SH-SY5Y (cell line): ENCODE data around the gene KDM4D.

Experiments
- GATA2 ChIP-seq: IDR thresholded peaks from 2 replicates; pipeline ENCODE4 v1.6.1; 2011; ENCODE audit warnings: mild to moderate bottlenecking, low read depth, low read length
- GATA3 ChIP-seq: IDR thresholded peaks from 2 replicates; pipeline ENCODE4 v1.6.1; 2011; ENCODE audit warnings: low read depth, mild to moderate bottlenecking, low read length, moderate library complexity

The KDM4D gene

DNA sequence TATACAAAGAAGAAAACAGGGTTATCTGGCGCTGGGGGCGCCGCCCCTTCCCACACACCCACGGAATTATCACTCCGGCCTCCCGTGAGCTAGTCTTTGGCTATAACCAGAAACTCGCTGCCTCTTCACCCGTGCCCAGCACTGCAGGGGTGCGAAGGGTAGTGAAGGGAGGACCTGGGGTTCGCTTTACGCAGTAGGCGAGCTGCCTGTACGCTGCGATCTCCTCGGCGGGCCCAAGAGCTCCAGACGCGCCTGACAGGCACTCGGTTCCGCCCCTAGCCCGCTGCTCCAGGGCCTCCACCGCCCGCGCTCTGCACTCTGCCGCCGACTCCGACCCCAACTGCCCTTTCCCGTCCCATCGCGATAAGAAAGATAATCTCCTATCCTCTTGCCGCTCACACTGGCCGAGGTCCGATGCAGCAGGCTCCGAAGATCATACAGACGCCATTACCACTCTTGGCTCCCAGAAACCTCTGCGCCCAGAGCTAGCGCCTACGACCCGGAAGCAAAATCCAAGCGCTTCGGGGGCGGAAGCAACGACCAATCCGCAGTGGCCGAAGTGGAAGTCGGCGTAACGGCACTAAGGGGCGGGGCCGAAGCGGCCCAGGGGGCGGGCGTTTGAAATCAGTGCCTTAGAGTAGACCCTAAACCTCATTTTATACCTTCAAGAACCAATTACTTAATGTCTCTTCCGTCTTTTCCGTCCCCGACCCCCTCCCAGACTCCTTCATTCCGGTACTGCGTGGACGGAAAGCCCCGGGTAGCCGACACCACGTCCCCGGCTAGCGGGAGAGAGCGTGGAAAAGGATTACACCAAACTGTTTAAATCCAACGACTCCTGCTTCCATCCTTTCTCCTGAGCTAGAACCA is at the start of gene KDM4D, which contains the start of gene CWC15:
Gene KDM4D, plus strand, starts transcription at position 611 of the 870 bp plus-strand sequence. CDS start 23,664 bp downstream, outside the sequence.
Gene CWC15, minus strand, starts transcription at position 458 of the 870 bp plus-strand sequence. CDS start 1,371 bp downstream, outside the sequence.
- no peak for TF ChIP-seq GATA2
- TF ChIP-seq GATA3: no peak

DNA sequence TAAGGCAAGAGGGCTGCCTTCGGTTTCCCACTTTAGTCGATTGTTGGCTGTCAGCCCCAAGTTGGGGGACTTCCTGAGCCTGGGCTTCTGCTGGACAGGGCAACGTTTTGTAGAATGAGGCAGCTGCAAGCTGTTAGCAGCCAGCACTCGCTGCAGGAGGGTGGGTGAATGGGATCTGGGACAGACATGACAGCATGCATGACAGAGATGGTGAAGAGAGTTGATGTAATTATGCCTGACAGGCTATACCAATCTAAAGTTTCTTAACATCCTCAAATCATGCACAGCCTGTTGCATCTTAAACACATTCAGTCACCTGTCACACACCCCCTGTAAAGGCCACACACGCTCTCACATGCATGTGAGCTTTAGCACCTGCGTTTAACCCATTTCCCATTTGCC is 49.3 kb upstream of the KDM4D start:
- no peak for TF ChIP-seq GATA3
- no peak for TF ChIP-seq GATA2

DNA sequence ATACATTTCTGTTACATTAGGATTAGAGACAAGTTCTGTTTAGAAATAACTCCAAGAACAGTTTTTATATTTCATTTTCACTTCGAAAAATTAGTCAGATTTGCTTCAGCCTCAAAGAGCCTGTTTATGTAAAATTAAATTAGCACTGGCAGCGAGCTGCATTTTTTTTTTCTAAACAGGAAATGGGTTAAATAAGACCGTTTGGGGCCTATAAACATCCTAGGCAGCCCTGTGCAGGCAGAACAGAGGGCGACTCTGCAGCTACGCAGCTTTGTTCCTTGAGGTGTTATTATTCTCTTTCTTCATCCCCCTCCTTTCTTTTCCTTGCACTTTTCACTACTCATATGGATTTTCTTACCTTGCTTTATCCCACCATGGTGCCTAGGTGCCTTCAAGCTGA is 48.9 kb upstream of the KDM4D start:
- TF ChIP-seq GATA2: no peak
- TF ChIP-seq GATA3: no peak

DNA sequence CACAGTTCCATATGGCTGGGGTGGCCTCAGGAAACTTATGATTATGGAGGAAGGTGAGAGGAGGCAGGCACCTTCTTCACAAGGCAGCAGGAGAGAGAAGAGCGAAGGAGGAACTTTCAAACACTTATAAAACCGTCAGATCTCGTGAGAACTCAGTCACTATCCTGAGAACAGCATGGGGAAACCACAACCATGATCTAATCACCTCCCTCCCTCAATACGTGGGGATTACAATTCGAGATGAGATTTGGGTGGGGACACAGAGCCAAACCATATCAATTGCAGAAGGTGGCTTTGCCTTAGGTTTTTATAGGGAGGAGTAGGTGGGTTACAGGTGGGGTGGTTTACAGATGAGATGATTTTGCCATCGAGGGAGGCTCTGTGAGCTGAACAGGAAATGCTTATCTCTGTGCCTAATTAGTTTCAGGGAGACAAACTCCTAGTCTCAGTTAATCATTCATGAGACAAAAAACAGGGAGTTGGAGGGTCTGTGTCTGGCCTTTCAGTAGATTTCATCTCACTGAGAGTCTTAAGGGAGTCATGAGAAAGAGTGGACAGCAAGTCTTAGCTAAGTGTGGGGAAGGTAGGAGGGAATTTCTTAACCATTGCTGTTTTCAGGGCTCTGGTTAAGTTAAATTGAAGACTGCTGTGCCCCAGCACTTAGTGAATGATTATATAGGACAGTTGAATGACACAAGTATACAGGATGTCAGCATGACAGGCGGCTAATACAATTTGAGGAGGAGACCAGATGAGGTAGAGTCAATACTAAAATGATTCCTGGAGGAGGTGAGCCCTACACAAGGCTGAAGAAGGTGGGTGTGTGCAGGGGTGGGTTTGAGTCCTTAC is 47.9 kb upstream of the KDM4D start:
- TF ChIP-seq GATA2 (no peak), GATA3 (no peak)

DNA sequence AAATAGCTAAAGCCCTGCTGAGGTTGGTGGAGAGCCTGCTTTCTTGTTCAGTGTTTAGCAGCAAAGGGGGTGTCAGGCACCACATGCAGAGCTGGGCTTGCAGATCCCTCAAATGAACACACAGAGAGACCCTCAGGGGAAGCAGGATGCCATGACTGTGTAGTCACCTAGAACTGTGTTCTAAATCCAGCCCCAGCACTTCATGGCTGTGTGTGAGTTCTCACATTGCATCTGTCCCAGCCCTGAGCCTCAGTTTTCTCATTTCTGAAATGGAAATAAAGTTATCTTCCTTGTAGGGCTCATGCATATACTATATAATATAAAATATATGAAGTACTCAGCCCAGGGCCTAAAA is 47.3 kb upstream of the KDM4D start:
- no peak for TF ChIP-seq GATA2
- no peak for TF ChIP-seq GATA3

DNA sequence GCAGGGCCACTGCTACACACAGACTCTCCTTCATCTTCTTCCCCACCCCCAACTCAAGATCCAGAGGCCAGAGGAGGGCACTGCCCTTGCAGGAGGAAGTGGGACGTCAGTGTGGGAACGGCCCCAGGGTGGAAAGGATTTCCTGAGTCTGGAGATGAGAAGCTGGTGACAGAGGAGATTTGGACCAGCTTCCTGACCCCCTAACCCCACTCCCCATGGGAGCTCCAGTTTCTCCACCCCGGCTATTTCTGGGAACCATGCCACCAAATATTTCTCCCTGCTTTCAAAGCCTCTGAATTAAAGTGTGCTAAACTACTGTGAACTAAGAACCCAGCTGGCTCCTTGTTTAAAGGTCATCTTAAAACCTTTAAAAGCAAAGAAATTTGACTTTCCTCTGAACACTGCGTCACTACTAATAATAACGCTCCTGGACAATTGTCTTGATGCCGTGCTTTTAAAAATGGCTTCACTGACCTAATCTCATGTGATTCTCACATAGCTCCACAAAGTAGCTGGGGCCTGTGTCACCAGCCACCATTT is 46.7 kb upstream of the KDM4D start:
- TF ChIP-seq GATA3: no peak
- no peak for TF ChIP-seq GATA2

DNA sequence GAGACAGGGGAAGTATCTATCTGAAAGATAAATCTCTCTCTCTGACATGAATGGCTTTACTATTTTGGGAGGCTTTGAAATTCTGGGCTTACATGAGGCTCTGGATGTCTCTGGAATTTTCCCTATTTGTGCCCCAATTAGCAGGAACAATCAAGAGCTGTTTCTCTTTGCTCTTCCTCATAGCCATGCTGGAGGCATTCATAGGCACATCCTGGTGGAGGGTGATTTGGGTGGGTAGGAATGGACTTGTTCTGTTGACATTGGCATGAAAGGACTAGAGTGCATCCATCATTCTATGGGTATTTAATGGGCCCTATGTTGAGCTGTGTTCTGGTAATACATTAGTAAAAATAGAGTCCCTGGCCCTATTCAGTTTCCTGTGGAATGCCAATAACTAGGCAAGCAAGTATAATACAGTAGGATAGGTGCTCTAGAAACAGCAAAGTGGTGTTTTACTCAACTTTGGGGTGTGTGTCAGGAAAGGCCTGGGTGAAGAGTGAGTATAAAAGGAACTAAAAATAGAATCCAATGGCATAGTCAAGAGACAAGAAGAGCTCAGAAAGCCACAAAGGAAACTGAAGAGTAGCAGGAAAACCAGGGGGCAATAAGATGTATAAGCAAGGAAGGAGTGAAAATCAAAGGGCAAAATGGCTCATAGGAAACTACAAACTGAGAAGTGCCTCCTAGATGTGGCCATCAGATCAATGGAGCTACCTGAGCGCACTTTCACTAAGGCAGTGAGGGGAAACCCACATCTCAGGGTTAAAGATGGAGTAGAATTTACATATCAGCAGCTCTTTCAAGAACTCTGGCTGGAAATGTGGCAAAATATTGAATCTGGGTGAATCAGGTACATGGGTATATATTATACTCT is 45.2 kb upstream of the KDM4D start:
- TF ChIP-seq GATA3 (no peak), GATA2 (no peak)

DNA sequence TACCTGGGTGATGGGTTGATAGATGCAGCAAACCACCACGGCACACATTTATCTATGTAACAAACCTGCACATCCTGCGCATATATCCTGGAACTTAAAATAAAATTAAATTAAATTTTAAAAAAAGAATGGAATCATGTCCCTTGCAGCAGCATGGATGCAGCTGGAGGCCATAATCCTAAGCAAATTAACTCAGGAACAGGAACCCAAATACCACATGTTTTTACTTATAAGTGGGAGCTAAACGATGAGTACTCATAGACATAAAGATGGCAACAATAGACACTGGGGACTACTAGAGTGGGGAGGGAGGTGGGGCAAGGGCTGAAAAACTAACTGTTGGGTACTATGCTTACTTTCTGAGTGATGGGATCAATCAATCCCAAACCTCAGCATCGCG is 41.0 kb upstream of the KDM4D start:
- TF ChIP-seq GATA3 (no peak), GATA2 (no peak)

DNA sequence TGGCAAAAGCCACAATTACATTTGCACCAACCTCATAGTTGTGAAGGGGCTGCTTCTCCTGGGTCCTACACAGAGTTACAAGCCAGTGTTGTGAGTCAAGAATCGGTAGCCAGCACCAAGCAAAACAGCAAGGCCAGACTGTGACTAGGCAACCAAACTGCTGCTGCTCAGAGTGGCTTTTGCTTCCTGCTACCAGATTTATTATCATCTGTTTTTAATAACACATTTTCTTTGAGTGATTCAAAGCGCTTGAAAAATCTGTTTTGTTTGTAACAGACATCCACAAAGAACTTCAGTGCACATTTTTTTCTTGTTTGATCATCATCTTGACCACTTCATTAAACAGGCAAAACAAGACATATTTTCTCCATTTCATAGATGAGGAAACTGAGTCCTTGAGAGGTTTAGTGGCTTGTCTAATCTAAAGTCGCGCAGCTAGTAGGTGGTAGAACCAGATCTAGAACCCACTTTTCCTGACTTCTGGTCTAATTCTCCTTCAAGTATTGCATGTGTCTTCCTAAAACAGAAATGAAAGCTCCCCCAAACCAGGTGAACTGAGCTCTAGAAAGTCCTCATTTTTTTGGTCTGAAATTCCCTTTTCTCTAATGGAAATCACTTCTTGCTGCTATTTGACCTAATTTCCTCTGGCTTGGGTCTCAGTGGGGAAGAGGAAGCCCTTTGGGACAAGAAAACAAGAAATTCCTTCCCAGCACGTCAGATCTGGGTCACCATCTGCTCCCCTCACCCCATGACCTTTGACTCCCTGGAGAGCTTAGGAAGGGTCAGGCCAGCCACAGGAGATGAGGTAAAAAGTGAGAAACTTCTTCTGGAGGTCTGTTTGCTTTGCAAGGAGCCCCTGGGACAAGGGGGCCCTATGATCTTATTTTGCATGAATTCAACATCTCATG is 40.0 kb upstream of the KDM4D start:
- TF ChIP-seq GATA3: no peak
- no peak for TF ChIP-seq GATA2

DNA sequence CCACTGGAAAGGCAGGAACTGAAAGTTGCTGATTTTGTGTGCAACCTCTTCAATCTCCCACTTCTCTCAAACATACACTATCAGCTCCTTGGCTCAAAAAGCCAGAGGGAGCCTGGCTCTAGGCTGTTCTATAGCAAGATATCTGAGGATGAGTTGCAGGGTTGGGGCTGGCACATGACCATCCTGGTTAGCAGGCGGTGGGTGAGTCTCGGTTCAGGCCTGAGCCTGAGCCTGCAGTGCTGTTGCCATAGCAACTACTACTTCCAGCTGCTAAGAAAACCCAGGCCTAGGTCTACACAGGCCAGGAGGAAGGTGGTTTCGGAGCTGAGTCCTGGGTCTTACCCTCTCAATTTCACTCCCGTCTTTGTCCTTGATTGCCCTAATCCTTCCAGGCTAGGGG is 39.1 kb upstream of the KDM4D start:
- no peak for TF ChIP-seq GATA3
- TF ChIP-seq GATA2: no peak

DNA sequence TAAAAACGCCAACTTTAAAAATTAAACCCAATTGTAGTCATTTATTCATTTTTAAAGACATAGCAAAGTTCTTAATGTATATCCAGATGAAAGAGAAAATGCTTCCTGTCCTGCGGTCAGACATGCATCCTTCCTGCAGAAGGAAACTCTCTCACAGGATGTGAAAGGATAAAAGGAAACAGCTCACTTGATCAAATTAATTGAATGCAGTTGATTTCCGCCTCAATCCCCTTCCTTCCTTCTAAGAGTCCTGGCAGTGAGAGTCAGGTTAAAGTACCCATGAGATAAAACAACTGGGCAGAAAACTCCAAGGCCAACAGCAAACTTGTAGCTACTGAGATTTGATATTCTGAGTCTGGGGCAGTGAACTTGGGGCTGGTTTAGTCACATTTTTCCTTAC is 38.7 kb upstream of the KDM4D start:
- TF ChIP-seq GATA2 (no peak), GATA3 (no peak)
